Hepatocyte (in vitro differentiated cells): Measurements from ENCODE around the gene CDK5R1. TPM values are rescaled to one million over a fixed set of nuclear protein-coding genes. Genes with fewer than 3 reads are reported as not detected.

Experiments used
- DNase-seq: peaks from one replicate; pipeline ENCODE4 v3.0.0-alpha.2; 2016; ENCODE audit warnings: low spot score
- H2AFZ ChIP-seq: fragments of 200-600 bp; sonication (generic); 2 replicates; pipeline ENCODE4 v1.6.0; 2016; ENCODE audit warnings: antibody characterized with exemption, mild to moderate bottlenecking
- H3K27ac ChIP-seq: fragments of 200-600 bp; sonication (generic); 2 replicates; pipeline ENCODE4 v1.5.1; 2016; ENCODE audit warnings: mild to moderate bottlenecking
- H3K27me3 ChIP-seq: fragments of 200-600 bp; sonication (generic); 2 replicates; pipeline ENCODE4 v1.6.1; 2016
- H3K36me3 ChIP-seq: fragments of 200-600 bp; sonication (generic); replicated peaks from 2 replicates; pipeline ENCODE4 v1.5.1; 2016; ENCODE audit warnings: low read depth; ENCODE audit not compliant: insufficient read depth
- H3K4me1 ChIP-seq: fragments of 200-600 bp; sonication (generic); 2 replicates; pipeline ENCODE4 v1.5.1; 2016; ENCODE audit warnings: mild to moderate bottlenecking, moderate library complexity; ENCODE audit not compliant: insufficient read depth
- H3K4me2 ChIP-seq: fragments of 200-600 bp; sonication (generic); 2 replicates; pipeline ENCODE4 v1.6.0; 2016
- H3K4me3 ChIP-seq: fragments of 200-600 bp; sonication (generic); 2 replicates; pipeline ENCODE4 v1.5.1; 2016; ENCODE audit warnings: mild to moderate bottlenecking
- H3K79me2 ChIP-seq: fragments of 200-600 bp; sonication (generic); 2 replicates; pipeline ENCODE4 v1.6.0; 2017; ENCODE audit warnings: mild to moderate bottlenecking
- H3K9me2 ChIP-seq: fragments of 200-600 bp; sonication (generic); replicated peaks from 2 replicates; pipeline ENCODE4 v1.6.0; 2017; ENCODE audit warnings: mild to moderate bottlenecking; ENCODE audit not compliant: insufficient read depth
- H3K9me3 ChIP-seq: fragments of 200-600 bp; sonication (generic); 2 replicates; pipeline ENCODE4 v1.5.1; 2016; ENCODE audit warnings: low read depth, mild to moderate bottlenecking
- H4K20me1 ChIP-seq: fragments of 200-600 bp; sonication (generic); 2 replicates; pipeline ENCODE4 v1.6.0; 2016; ENCODE audit warnings: mild to moderate bottlenecking; ENCODE audit not compliant: insufficient read depth, poor library complexity, severe bottlenecking
- EZH2 ChIP-seq: fragments of 200-600 bp; sonication (generic); IDR thresholded peaks from 2 replicates; pipeline ENCODE4 v1.6.1; 2016; ENCODE audit warnings: antibody characterized with exemption, mild to moderate bottlenecking, borderline replicate concordance
- EZH2phosphoT487 ChIP-seq: fragments of 200-600 bp; sonication (generic); IDR thresholded peaks from one replicate; pipeline ENCODE4 v1.6.1; 2018; ENCODE audit warnings: antibody characterized with exemption, mild to moderate bottlenecking, low read depth, moderate library complexity; ENCODE audit not compliant: unreplicated experiment, severe bottlenecking
- WGBS: methylation state at CpG from one replicate; pipeline ENCODE4 v1.1.6; 2016; ENCODE audit warnings: low lambda C conversion rate; ENCODE audit errors: missing lambda C conversion rate; 5-methylcytosine and 5-hydroxymethylcytosine counted together
- polyA plus RNA-seq: library from polyadenylated mRNA; unstranded; fragments of >200 nt; fragmentation: Nextera tagmentation; extraction: Ambion mirVana; gene quantifications from 2 replicates; pipeline ENCODE4 v1.2.1, GENCODE V29; 2016
- total RNA-seq: library from RNA; depleted of rRNA; stranded (reverse); fragments of >200 nt; gene quantifications from 2 replicates; pipeline ENCODE4 v1.2.3, GENCODE V29; 2014
- TF ChIP-seq, protein P1 (sequence below): fragments of 200-600 bp; sonication (generic); IDR thresholded peaks from 2 replicates; pipeline ENCODE4 v1.5.1; 2016; ENCODE audit warnings: antibody characterized with exemption, mild to moderate bottlenecking; ENCODE audit not compliant: poor library complexity

Gene CDK5R1
- total and polyA plus RNA-seq, 2 experiments from 2014 or later: 0.80 to 1.1 TPM

- no peak overlapping the region for H3K27ac ChIP-seq
- WGBS: 83% methylated on average over 15 of the region's 16 CpGs
- H3K9me3 ChIP-seq: no peaks in the 10 kb centered on the region
- H3K4me3 ChIP-seq: no peak overlapping the region
- H3K27me3 ChIP-seq: no peaks in the 10 kb centered on the region
- no peaks in the 10 kb centered on the region for H4K20me1 ChIP-seq
- H3K4me1 ChIP-seq: no peaks in the 10 kb centered on the region
- no peaks in the 10 kb centered on the region for H3K9me2 ChIP-seq
- no peaks in the 10 kb centered on the region for H3K79me2 ChIP-seq
- H2AFZ ChIP-seq: no peak overlapping the region
- DNase-seq: no peak
- no peaks in the 10 kb centered on the region for H3K36me3 ChIP-seq
- H3K4me2 ChIP-seq: no peak overlapping the region
- TF ChIP-seq, protein P1, sequence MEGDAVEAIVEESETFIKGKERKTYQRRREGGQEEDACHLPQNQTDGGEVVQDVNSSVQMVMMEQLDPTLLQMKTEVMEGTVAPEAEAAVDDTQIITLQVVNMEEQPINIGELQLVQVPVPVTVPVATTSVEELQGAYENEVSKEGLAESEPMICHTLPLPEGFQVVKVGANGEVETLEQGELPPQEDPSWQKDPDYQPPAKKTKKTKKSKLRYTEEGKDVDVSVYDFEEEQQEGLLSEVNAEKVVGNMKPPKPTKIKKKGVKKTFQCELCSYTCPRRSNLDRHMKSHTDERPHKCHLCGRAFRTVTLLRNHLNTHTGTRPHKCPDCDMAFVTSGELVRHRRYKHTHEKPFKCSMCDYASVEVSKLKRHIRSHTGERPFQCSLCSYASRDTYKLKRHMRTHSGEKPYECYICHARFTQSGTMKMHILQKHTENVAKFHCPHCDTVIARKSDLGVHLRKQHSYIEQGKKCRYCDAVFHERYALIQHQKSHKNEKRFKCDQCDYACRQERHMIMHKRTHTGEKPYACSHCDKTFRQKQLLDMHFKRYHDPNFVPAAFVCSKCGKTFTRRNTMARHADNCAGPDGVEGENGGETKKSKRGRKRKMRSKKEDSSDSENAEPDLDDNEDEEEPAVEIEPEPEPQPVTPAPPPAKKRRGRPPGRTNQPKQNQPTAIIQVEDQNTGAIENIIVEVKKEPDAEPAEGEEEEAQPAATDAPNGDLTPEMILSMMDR: no peak
- no peak for TF ChIP-seq EZH2
These were observed 9.7 kb downstream of the CDK5R1 start for GRCh38 chr17:32496395-32497073.

GRCh38 chr17:32497431-32498205 lies 10.8 kb downstream of the CDK5R1 start:
- no peaks in the 10 kb centered on the region for H3K36me3 ChIP-seq
- H3K27ac ChIP-seq: no peak overlapping the region
- no peak overlapping the region for H3K4me3 ChIP-seq
- H3K79me2 ChIP-seq: no peaks in the 10 kb centered on the region
- H3K4me1 ChIP-seq: no peaks in the 10 kb centered on the region
- H2AFZ ChIP-seq: no peak overlapping the region
- H4K20me1 ChIP-seq: no peaks in the 10 kb centered on the region
- WGBS: 86% methylated on average over 18 of the region's 18 CpGs
- no peaks in the 10 kb centered on the region for H3K27me3 ChIP-seq
- DNase-seq: no peak
- H3K4me2 ChIP-seq: no peak overlapping the region
- H3K9me2 ChIP-seq: no peaks in the 10 kb centered on the region
- TF ChIP-seq EZH2phosphoT487 (no peak), EZH2 (no peak)
- TF ChIP-seq, protein P1: no peak
- no peaks in the 10 kb centered on the region for H3K9me3 ChIP-seq

- H3K27ac ChIP-seq: no peak overlapping the region
- H3K4me2 ChIP-seq: no peak overlapping the region
- no peaks in the 10 kb centered on the region for H3K9me3 ChIP-seq
- no peaks in the 10 kb centered on the region for H3K9me2 ChIP-seq
- H2AFZ ChIP-seq: no peak overlapping the region
- TF ChIP-seq EZH2: no peak
- TF ChIP-seq, protein P1: no peak
- no peak for TF ChIP-seq EZH2phosphoT487
- DNase-seq: no peak
- H3K27me3 ChIP-seq: no peaks in the 10 kb centered on the region
- H3K79me2 ChIP-seq: no peaks in the 10 kb centered on the region
- no peak overlapping the region for H3K4me3 ChIP-seq
- no peaks in the 10 kb centered on the region for H3K4me1 ChIP-seq
- no peaks in the 10 kb centered on the region for H4K20me1 ChIP-seq
- no peaks in the 10 kb centered on the region for H3K36me3 ChIP-seq
- WGBS: 49% methylated on average over 9 of the region's 9 CpGs
These were observed 11.6 kb downstream of the CDK5R1 start for GRCh38 chr17:32498391-32498790.
